DOHH2 (cell line): ENCODE results near the gene YIPF1.

Experiments
- H3F3A ChIP-seq: fragments of 200-600 bp; sonication (generic), shearing (Covaris generic); 2 replicates; pipeline ENCODE4 v1.6.0; 2016; ENCODE audit warnings: antibody characterized with exemption, mild to moderate bottlenecking; ENCODE audit not compliant: control insufficient read depth, insufficient read depth
- H3K27ac ChIP-seq: fragments of 200-600 bp; sonication (generic); 2 replicates; pipeline ENCODE4 v1.5.1; 2014; ENCODE audit warnings: low read depth, mild to moderate bottlenecking, low read length, moderate library complexity
- H3K27me3 ChIP-seq: fragments of 200-600 bp; sonication (generic); 2 replicates; pipeline ENCODE4 v1.6.1; 2014; ENCODE audit warnings: mild to moderate bottlenecking, low read length, mixed read lengths; ENCODE audit not compliant: control insufficient read depth
- H3K36me3 ChIP-seq: fragments of 200-600 bp; sonication (generic); 2 replicates; pipeline ENCODE4 v1.6.1; 2014; ENCODE audit warnings: mild to moderate bottlenecking, low read length, moderate library complexity, mixed read lengths; ENCODE audit not compliant: control insufficient read depth
- H3K4me1 ChIP-seq: fragments of 200-600 bp; sonication (generic); 2 replicates; pipeline ENCODE4 v1.6.1; 2014; ENCODE audit warnings: mild to moderate bottlenecking, low read length, mixed read lengths; ENCODE audit not compliant: control insufficient read depth
- H3K4me2 ChIP-seq: fragments of 200-600 bp; sonication (generic); 2 replicates; pipeline ENCODE4 v1.6.0; 2014; ENCODE audit warnings: mild to moderate bottlenecking, low read length, moderate library complexity
- H3K4me3 ChIP-seq: fragments of 200-600 bp; sonication (generic); 2 replicates; pipeline ENCODE4 v1.5.1; 2014; ENCODE audit warnings: mild to moderate bottlenecking, low read length, mixed read lengths
- H3K79me2 ChIP-seq: fragments of 200-600 bp; sonication (generic); 2 replicates; pipeline ENCODE4 v1.6.1; 2014; ENCODE audit warnings: mild to moderate bottlenecking, low read length, mixed read lengths; ENCODE audit not compliant: control insufficient read depth
- H3K9me2 ChIP-seq: fragments of 200-600 bp; sonication (generic); replicated peaks from 2 replicates; pipeline ENCODE4 v1.6.1; 2014; ENCODE audit warnings: mild to moderate bottlenecking, low read length, mixed read lengths; ENCODE audit not compliant: control insufficient read depth
- H3K9me3 ChIP-seq: fragments of 200-600 bp; sonication (generic); 2 replicates; pipeline ENCODE4 v1.6.1; 2014; ENCODE audit warnings: antibody characterized with exemption, low read length, mixed read lengths; ENCODE audit not compliant: control insufficient read depth, insufficient read depth
- H4K20me1 ChIP-seq: fragments of 200-600 bp; sonication (generic); 2 replicates; pipeline ENCODE4 v1.6.0; 2014; ENCODE audit warnings: low read depth, mild to moderate bottlenecking, antibody characterized with exemption, low read length, moderate library complexity; ENCODE audit not compliant: control insufficient read depth, insufficient read depth
- EZH2phosphoT487 ChIP-seq: fragments of 200-600 bp; sonication (generic); IDR thresholded peaks from 2 replicates; pipeline ENCODE4 v1.6.1; 2017; ENCODE audit warnings: borderline replicate concordance, mild to moderate bottlenecking, antibody characterized with exemption, low read length, moderate library complexity, mixed read lengths
- TF ChIP-seq, protein P1 (sequence below): fragments of 200-600 bp; sonication (generic); IDR thresholded peaks from one replicate; pipeline ENCODE4 v1.5.1; 2014; ENCODE audit warnings: antibody characterized with exemption, mild to moderate bottlenecking, low read depth, low read length; ENCODE audit not compliant: poor library complexity, severe bottlenecking

Gene YIPF1

DNA sequence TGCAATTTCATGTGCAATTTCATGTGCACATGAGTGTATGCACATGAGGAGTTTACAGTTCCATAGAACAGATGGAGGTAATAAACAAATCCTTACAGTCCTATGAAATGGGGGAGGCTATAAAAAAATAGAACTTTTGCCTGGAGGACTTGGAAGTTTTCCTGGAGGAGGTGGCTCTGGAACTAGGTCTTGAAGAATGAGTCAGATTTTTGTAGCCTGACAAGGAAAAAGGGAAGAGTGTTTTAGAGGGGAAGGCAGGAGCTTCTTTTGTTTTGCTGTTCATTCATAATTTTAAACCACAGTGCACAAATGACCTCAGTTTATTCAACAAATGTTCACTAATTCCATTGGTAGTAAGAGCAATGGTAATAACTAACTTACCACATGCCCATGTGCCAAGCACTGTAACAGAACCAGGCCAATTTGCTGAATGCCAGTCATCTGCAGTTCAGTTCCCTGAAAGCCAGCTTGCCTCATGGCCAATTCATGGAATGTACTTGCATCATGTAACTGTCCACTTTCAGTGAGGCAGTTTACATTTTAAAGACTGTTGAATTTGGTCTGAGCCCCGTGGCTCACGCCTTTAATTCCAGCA lies 7.1 kb upstream of the YIPF1 start:
- Histone ChIP-seq H3K4me3 (no peak overlapping the region), H3K4me1 (0 out of 2 replicates have a peak, but pooled peaks cover 3% of the 10 kb centered on the region), H3F3A (no peaks in the 10 kb centered on the region), H3K4me2 (no peak overlapping the region), H4K20me1 (no peaks in the 10 kb centered on the region), H3K27me3 (0 out of 2 replicates have a peak, but pooled peaks cover 2% of the 10 kb centered on the region), H3K79me2 (no peaks in the 10 kb centered on the region), H3K9me3 (no peaks in the 10 kb centered on the region), H3K27ac (no peak overlapping the region), H3K36me3 (no peaks in the 10 kb centered on the region), H3K9me2 (no peaks in the 10 kb centered on the region)
- no peak for TF ChIP-seq EZH2phosphoT487
- TF ChIP-seq, protein P1, sequence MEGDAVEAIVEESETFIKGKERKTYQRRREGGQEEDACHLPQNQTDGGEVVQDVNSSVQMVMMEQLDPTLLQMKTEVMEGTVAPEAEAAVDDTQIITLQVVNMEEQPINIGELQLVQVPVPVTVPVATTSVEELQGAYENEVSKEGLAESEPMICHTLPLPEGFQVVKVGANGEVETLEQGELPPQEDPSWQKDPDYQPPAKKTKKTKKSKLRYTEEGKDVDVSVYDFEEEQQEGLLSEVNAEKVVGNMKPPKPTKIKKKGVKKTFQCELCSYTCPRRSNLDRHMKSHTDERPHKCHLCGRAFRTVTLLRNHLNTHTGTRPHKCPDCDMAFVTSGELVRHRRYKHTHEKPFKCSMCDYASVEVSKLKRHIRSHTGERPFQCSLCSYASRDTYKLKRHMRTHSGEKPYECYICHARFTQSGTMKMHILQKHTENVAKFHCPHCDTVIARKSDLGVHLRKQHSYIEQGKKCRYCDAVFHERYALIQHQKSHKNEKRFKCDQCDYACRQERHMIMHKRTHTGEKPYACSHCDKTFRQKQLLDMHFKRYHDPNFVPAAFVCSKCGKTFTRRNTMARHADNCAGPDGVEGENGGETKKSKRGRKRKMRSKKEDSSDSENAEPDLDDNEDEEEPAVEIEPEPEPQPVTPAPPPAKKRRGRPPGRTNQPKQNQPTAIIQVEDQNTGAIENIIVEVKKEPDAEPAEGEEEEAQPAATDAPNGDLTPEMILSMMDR: no peak

- TF ChIP-seq, protein P1: no peak
- no peak for TF ChIP-seq EZH2phosphoT487
- Histone ChIP-seq H3K4me1 (peaks cover 7% of the 10 kb centered on the region), H3K9me3 (no peaks in the 10 kb centered on the region), H3K4me3 (no peak overlapping the region), H3K27ac (no peak overlapping the region), H4K20me1 (no peaks in the 10 kb centered on the region), H3K4me2 (no peak overlapping the region), H3K27me3 (0 out of 2 replicates have a peak, but pooled peaks cover 2% of the 10 kb centered on the region), H3K79me2 (no peaks in the 10 kb centered on the region), H3K36me3 (no peaks in the 10 kb centered on the region), H3K9me2 (no peaks in the 10 kb centered on the region), H3F3A (no peaks in the 10 kb centered on the region)
These were observed 5.8 kb upstream of the YIPF1 start for GRCh38 chr1:53895421-53895820.

DNA sequence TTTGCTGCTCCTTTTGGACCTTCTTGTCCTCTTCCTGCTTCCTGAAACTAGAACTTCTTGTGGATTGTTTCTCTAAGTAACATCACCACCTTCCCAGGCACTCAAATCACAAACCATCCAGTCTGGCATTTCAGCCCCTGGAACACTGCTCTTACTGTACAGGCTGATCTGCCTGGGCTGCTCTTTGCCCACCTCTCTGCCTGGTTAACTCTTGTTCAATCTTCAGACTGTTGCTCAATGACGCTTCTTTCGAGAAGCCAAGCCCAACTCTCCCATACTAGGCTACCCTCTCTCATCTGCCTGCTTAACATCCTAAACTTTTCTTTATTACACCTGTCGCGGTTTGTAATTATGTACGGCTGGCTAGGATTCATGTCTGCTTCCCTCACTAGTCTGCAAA lies 5.0 kb upstream of the YIPF1 start:
- no peaks in the 10 kb centered on the region for H3K9me3 ChIP-seq
- no peak overlapping the region for H3K27ac ChIP-seq
- no peaks in the 10 kb centered on the region for H3F3A ChIP-seq
- H3K4me3 ChIP-seq: no peak overlapping the region
- H3K79me2 ChIP-seq: no peaks in the 10 kb centered on the region
- no peaks in the 10 kb centered on the region for H3K36me3 ChIP-seq
- H3K27me3 ChIP-seq: 0 out of 2 replicates have a peak, but pooled peaks cover 2% of the 10 kb centered on the region
- H4K20me1 ChIP-seq: no peaks in the 10 kb centered on the region
- TF ChIP-seq, protein P1: no peak
- TF ChIP-seq EZH2phosphoT487: no peak
- H3K9me2 ChIP-seq: no peaks in the 10 kb centered on the region
- no peak overlapping the region for H3K4me2 ChIP-seq
- peaks cover 12% of the 10 kb centered on the region for H3K4me1 ChIP-seq
